K562 (cell line): ENCODE results near the gene KCND1. TPM values are rescaled to one million over a fixed set of nuclear protein-coding genes. Genes with fewer than 3 reads are reported as not detected.

Experiments used
- CHCHD3 ChIP-seq: fragments of 250-450 bp; sonication (Bioruptor Pico); IDR thresholded peaks from 2 replicates; pipeline ENCODE4 v2.1.2; 2022; ENCODE audit warnings: mild to moderate bottlenecking
- CLOCK ChIP-seq: fragments of 250-450 bp; sonication (Bioruptor Pico); IDR thresholded peaks from 2 replicates; pipeline ENCODE4 v1.4.0; 2020; ENCODE audit warnings: mild to moderate bottlenecking, moderate library complexity, borderline replicate concordance
- DLX4 ChIP-seq: fragments of 250-450 bp; sonication (Bioruptor Pico); IDR thresholded peaks from 2 replicates; pipeline ENCODE4 v1.6.1; 2021; ENCODE audit warnings: mild to moderate bottlenecking
- ELF1 ChIP-seq: fragments of 200-800 bp; sonication (Bioruptor generic); IDR thresholded peaks from 2 replicates; pipeline ENCODE4 v1.6.1; 2016; ENCODE audit warnings: missing genetic modification characterization, missing compliant biosample characterization
- ILF3 ChIP-seq: fragments of 450-650 bp; IDR thresholded peaks from 2 replicates; pipeline ENCODE4 v1.6.1; 2018; ENCODE audit warnings: antibody characterized with exemption, mild to moderate bottlenecking, moderate library complexity, borderline replicate concordance
- KAT7 ChIP-seq: sonication (generic); formaldehyde crosslinking; IDR thresholded peaks from 2 replicates; pipeline ENCODE4 v1.8.0; 2022; ENCODE audit warnings: missing genetic modification reagents, mild to moderate bottlenecking, borderline replicate concordance
- PML ChIP-seq: IDR thresholded peaks from 2 replicates; pipeline ENCODE4 v1.6.1; 2012; ENCODE audit warnings: low read length, inconsistent platforms
- SIN3B ChIP-seq: fragments of 450-650 bp; IDR thresholded peaks from 2 replicates; pipeline ENCODE4 v1.6.1; 2017; ENCODE audit warnings: low read depth, mild to moderate bottlenecking, moderate library complexity
- SP2 ChIP-seq: IDR thresholded peaks from 2 replicates; pipeline ENCODE4 v1.6.1; 2011; ENCODE audit warnings: mild to moderate bottlenecking, low read depth, low read length, moderate library complexity; ENCODE audit not compliant: poor library complexity, severe bottlenecking; ENCODE audit errors: extremely low read depth
- TAL1 ChIP-seq: fragments of 450-650 bp; IDR thresholded peaks from 2 replicates; pipeline ENCODE4 v1.6.1; 2016; ENCODE audit warnings: mild to moderate bottlenecking
- THRAP3 ChIP-seq: fragments of 450-650 bp; IDR thresholded peaks from 2 replicates; pipeline ENCODE4 v1.6.1; 2016; ENCODE audit warnings: mild to moderate bottlenecking, inconsistent platforms, borderline replicate concordance
- YBX1 ChIP-seq: fragments of 450-650 bp; IDR thresholded peaks from 2 replicates; pipeline ENCODE4 v1.7.1; 2016; ENCODE audit warnings: mild to moderate bottlenecking
- ZNF318 ChIP-seq, 2 experiments: fragments of 450-650 bp; IDR thresholded peaks; 2 replicates each; pipeline ENCODE4 v1.6.1; 2016; ENCODE audit warnings: mild to moderate bottlenecking in 2 of 2, borderline replicate concordance in 1 of 2, low read depth in 1 of 2, moderate library complexity in 1 of 2
- ZNF766 ChIP-seq: fragments of 200-800 bp; sonication (Bioruptor generic); conservative IDR thresholded peaks from 2 replicates; pipeline ENCODE4 v1.6.1; 2016; ENCODE audit warnings: missing genetic modification characterization, missing compliant biosample characterization
- ZZZ3 ChIP-seq: fragments of 450-650 bp; IDR thresholded peaks from 2 replicates; pipeline ENCODE4 v1.6.1; 2016; ENCODE audit warnings: antibody characterized with exemption, mild to moderate bottlenecking, moderate library complexity
- polyA plus RNA-seq, 8 experiments: library from polyadenylated mRNA; depleted of rRNA in 4 of 8; stranded (reverse) in 5 of 8; unstranded in 3 of 8; fragments of >200 nt; fragmentation: Nextera tagmentation in 2 of 8; fragmentation: Illumina TruSeq in 1 of 8; extraction: Ambion mirVana in 2 of 8; extraction: Trizol in 1 of 8; gene quantifications; 2 replicates each; pipeline versions ENCODE4 v1.2.1 to v1.2.3, GENCODE V29; 2011 to 2014; ENCODE audit warnings: inconsistent platforms in 1 of 8, missing spikeins in 1 of 8
- total RNA-seq, 7 experiments: library from RNA; depleted of rRNA in 6 of 7; stranded (reverse); fragments of >200 nt in 6 of 7; fragmentation: Illumina TruSeq in 2 of 7; extraction: Trizol in 2 of 7; gene quantifications; 2 replicates each; pipeline versions ENCODE4 v1.2.1 to v1.2.3, GENCODE V29; 2011 to 2021; ENCODE audit warnings: low replicate concordance in 1 of 7
- TF ChIP-seq, protein P1 (sequence below): sonication (generic); formaldehyde crosslinking; IDR thresholded peaks from 2 replicates; pipeline ENCODE4 v1.8.1; 2022; ENCODE audit warnings: missing genetic modification reagents

KCND1 gene
- total and polyA plus RNA-seq, 9 of the 15 experiments (the other 6 are each of a cell fraction or from before 2014, with no cell fraction given) = 0.06 to 0.83 (median 0.39) TPM; not detected in 1

DNA sequence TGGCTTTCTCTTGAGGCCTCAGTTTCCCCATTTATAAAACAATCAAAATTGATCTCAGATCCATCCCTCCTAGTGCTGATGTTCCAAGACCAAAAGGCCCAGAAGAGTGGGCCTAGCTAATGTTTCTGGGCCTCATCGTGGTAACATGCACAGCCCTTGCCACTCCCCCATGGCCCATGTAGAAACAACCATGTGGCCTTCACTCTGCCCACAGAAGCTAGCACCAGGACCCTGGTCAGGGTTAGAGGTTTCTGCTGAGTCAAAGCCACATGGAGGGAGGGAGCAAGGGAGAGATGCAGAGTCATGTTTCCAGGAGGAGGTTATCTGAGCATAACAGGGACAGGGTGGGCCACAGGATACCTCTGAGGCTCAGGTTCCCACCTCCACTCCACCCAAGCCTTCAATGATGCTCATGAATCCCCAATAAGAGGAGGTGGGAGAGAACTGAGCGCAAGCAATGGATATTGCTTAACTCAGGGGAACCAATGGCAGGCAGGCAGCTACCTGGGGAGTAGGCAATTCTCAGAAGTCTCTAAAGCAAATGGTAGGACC lies 31.2 kb downstream of the KCND1 start (continued):
- TF ChIP-seq CLOCK (CRISPR knock-in tag) = no peak
- TF ChIP-seq, protein P1, sequence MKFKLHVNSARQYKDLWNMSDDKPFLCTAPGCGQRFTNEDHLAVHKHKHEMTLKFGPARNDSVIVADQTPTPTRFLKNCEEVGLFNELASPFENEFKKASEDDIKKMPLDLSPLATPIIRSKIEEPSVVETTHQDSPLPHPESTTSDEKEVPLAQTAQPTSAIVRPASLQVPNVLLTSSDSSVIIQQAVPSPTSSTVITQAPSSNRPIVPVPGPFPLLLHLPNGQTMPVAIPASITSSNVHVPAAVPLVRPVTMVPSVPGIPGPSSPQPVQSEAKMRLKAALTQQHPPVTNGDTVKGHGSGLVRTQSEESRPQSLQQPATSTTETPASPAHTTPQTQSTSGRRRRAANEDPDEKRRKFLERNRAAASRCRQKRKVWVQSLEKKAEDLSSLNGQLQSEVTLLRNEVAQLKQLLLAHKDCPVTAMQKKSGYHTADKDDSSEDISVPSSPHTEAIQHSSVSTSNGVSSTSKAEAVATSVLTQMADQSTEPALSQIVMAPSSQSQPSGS = no peak
- no peak for TF ChIP-seq ELF1 (tag)
- TF ChIP-seq ZNF318 (IDR thresholded peaks at IDR 0.05; ENCODE audit: borderline replicate concordance in 1 of 2, low read depth in 1 of 2) = no peak
- TF ChIP-seq DLX4 (CRISPR knock-in tag) = no peak
- no peak for TF ChIP-seq ILF3
- peak; percentile 99 for TF ChIP-seq ZNF766
- no peak for TF ChIP-seq THRAP3
- no peak for TF ChIP-seq YBX1
- no peak for TF ChIP-seq CHCHD3 (CRISPR knock-in tag)
- TF ChIP-seq SIN3B = no peak
- peak; percentile 32; the same call in 1 of the 2 replicates for TF ChIP-seq PML
- no peak for TF ChIP-seq ZZZ3
- TF ChIP-seq SP2 = no peak
- TF ChIP-seq KAT7 (CRISPR knock-in tag) = peak; percentile 28; the same call in 1 of the 2 replicates
- TF ChIP-seq TAL1 = peak; percentile 85
